Measurements from ENCODE around the gene LRRC70.

GRCh38 chr5:62564101-62564500 lies 14.5 kb upstream of the LRRC70 start:
- TF ChIP-seq CTCF (IDR thresholded peaks at IDR 0.05; ENCODE audit: insufficient read depth, low read length, poor library complexity, severe bottlenecking): no peak
- TF ChIP-seq EZH2phosphoT487 (conservative IDR thresholded peaks at IDR 0.05; ENCODE audit: low read length): no peak
